ENCODE results near the gene JPH3.

Gene JPH3

GRCh38 chr16:87657621-87658192, 55.4 kb downstream of the JPH3 start:
- Mint-ChIP-seq H3K4me3 (no peak overlapping the region), H3K27ac (no peak overlapping the region), H3K4me1 (ENCODE audit: low read depth) (no peaks in the 10 kb centered on the region), H3K36me3 (ENCODE audit: low read depth) (no peaks in the 10 kb centered on the region), H3K27me3 (ENCODE audit: low read depth) (peaks cover 3% of the 10 kb centered on the region), H3K9me3 (no peaks in the 10 kb centered on the region)

- Mint-ChIP-seq H3K4me3 (no peak overlapping the region), H3K36me3 (ENCODE audit: low read depth) (no peaks in the 10 kb centered on the region), H3K9me3 (no peaks in the 10 kb centered on the region), H3K4me1 (ENCODE audit: low read depth) (no peaks in the 10 kb centered on the region), H3K27me3 (ENCODE audit: low read depth) (peaks cover 3% of the 10 kb centered on the region), H3K27ac (no peak overlapping the region)
Measured at GRCh38 chr16:87658564-87659225, 56.4 kb downstream of the JPH3 start.

- H3K4me3 Mint-ChIP-seq = no peak overlapping the region
- no peaks in the 10 kb centered on the region for H3K36me3 Mint-ChIP-seq (ENCODE audit: low read depth)
- no peaks in the 10 kb centered on the region for H3K9me3 Mint-ChIP-seq
- peaks cover 3% of the 10 kb centered on the region for H3K27me3 Mint-ChIP-seq (ENCODE audit: low read depth)
- H3K27ac Mint-ChIP-seq = peak overlapping the region; percentile 20
- no peaks in the 10 kb centered on the region for H3K4me1 Mint-ChIP-seq (ENCODE audit: low read depth)
Measured at GRCh38 chr16:87661561-87661960, 59.3 kb downstream of the JPH3 start.

- Mint-ChIP-seq H3K27me3 (ENCODE audit: low read depth) (peaks cover 3% of the 10 kb centered on the region), H3K4me1 (ENCODE audit: low read depth) (no peaks in the 10 kb centered on the region), H3K36me3 (ENCODE audit: low read depth) (no peaks in the 10 kb centered on the region), H3K4me3 (no peak overlapping the region), H3K9me3 (no peaks in the 10 kb centered on the region), H3K27ac (no peak overlapping the region)
Measured at GRCh38 chr16:87662254-87663204, 60.2 kb downstream of the JPH3 start.

- no peak overlapping the region for H3K27ac Mint-ChIP-seq
- H3K9me3 Mint-ChIP-seq = no peaks in the 10 kb centered on the region
- no peaks in the 10 kb centered on the region for H3K4me1 Mint-ChIP-seq (ENCODE audit: low read depth)
- H3K27me3 Mint-ChIP-seq (ENCODE audit: low read depth) = peaks cover 3% of the 10 kb centered on the region
- H3K4me3 Mint-ChIP-seq = no peak overlapping the region
- no peaks in the 10 kb centered on the region for H3K36me3 Mint-ChIP-seq (ENCODE audit: low read depth)
Measured at GRCh38 chr16:87664792-87665191, 62.5 kb downstream of the JPH3 start.

- no peaks in the 10 kb centered on the region for H3K9me3 Mint-ChIP-seq
- no peaks in the 10 kb centered on the region for H3K36me3 Mint-ChIP-seq (ENCODE audit: low read depth)
- H3K27me3 Mint-ChIP-seq (ENCODE audit: low read depth) = peaks cover 3% of the 10 kb centered on the region
- no peak overlapping the region for H3K27ac Mint-ChIP-seq
- no peaks in the 10 kb centered on the region for H3K4me1 Mint-ChIP-seq (ENCODE audit: low read depth)
- H3K4me3 Mint-ChIP-seq = no peak overlapping the region
Measured at GRCh38 chr16:87665193-87665592, 62.9 kb downstream of the JPH3 start.

- Mint-ChIP-seq H3K4me3 (no peak overlapping the region), H3K27me3 (ENCODE audit: low read depth) (no peaks in the 10 kb centered on the region), H3K4me1 (ENCODE audit: low read depth) (no peaks in the 10 kb centered on the region), H3K36me3 (ENCODE audit: low read depth) (no peaks in the 10 kb centered on the region), H3K9me3 (no peaks in the 10 kb centered on the region), H3K27ac (no peak overlapping the region)
Measured at GRCh38 chr16:87666919-87667318, 64.6 kb downstream of the JPH3 start.

- H3K9me3 Mint-ChIP-seq = no peaks in the 10 kb centered on the region
- no peaks in the 10 kb centered on the region for H3K36me3 Mint-ChIP-seq (ENCODE audit: low read depth)
- no peaks in the 10 kb centered on the region for H3K27me3 Mint-ChIP-seq (ENCODE audit: low read depth)
- H3K4me3 Mint-ChIP-seq = no peak overlapping the region
- no peaks in the 10 kb centered on the region for H3K4me1 Mint-ChIP-seq (ENCODE audit: low read depth)
- no peak overlapping the region for H3K27ac Mint-ChIP-seq
Measured at GRCh38 chr16:87667443-87667842, 65.1 kb downstream of the JPH3 start.

GRCh38 chr16:87667946-87668345, 65.6 kb downstream of the JPH3 start:
- no peaks in the 10 kb centered on the region for H3K9me3 Mint-ChIP-seq
- H3K27ac Mint-ChIP-seq = no peak overlapping the region
- no peaks in the 10 kb centered on the region for H3K27me3 Mint-ChIP-seq (ENCODE audit: low read depth)
- no peaks in the 10 kb centered on the region for H3K4me1 Mint-ChIP-seq (ENCODE audit: low read depth)
- H3K4me3 Mint-ChIP-seq = no peak overlapping the region
- H3K36me3 Mint-ChIP-seq (ENCODE audit: low read depth) = no peaks in the 10 kb centered on the region

GRCh38 chr16:87669672-87670071, 67.4 kb downstream of the JPH3 start:
- Mint-ChIP-seq H3K27ac (no peak overlapping the region), H3K27me3 (ENCODE audit: low read depth) (no peaks in the 10 kb centered on the region), H3K9me3 (no peaks in the 10 kb centered on the region), H3K4me3 (no peak overlapping the region), H3K36me3 (ENCODE audit: low read depth) (no peaks in the 10 kb centered on the region), H3K4me1 (ENCODE audit: low read depth) (peaks cover 2% of the 10 kb centered on the region)

- H3K27me3 Mint-ChIP-seq (ENCODE audit: low read depth) = no peaks in the 10 kb centered on the region
- H3K9me3 Mint-ChIP-seq = no peaks in the 10 kb centered on the region
- H3K4me3 Mint-ChIP-seq = no peak overlapping the region
- H3K27ac Mint-ChIP-seq = no peak overlapping the region
- H3K36me3 Mint-ChIP-seq (ENCODE audit: low read depth) = no peaks in the 10 kb centered on the region
- H3K4me1 Mint-ChIP-seq (ENCODE audit: low read depth) = peaks cover 2% of the 10 kb centered on the region
Measured at GRCh38 chr16:87671221-87671620, 68.9 kb downstream of the JPH3 start.

- H3K27me3 Mint-ChIP-seq (ENCODE audit: low read depth) = no peaks in the 10 kb centered on the region
- H3K9me3 Mint-ChIP-seq = no peaks in the 10 kb centered on the region
- no peaks in the 10 kb centered on the region for H3K36me3 Mint-ChIP-seq (ENCODE audit: low read depth)
- H3K4me3 Mint-ChIP-seq = no peak overlapping the region
- no peak overlapping the region for H3K27ac Mint-ChIP-seq
- H3K4me1 Mint-ChIP-seq (ENCODE audit: low read depth) = peaks cover 2% of the 10 kb centered on the region
Measured at GRCh38 chr16:87671715-87672270, 69.5 kb downstream of the JPH3 start.

GRCh38 chr16:87674419-87674818, 72.1 kb downstream of the JPH3 start:
- Mint-ChIP-seq H3K27ac (no peak overlapping the region), H3K4me3 (no peak overlapping the region), H3K27me3 (ENCODE audit: low read depth) (no peaks in the 10 kb centered on the region), H3K4me1 (ENCODE audit: low read depth) (peaks cover 2% of the 10 kb centered on the region), H3K36me3 (ENCODE audit: low read depth) (no peaks in the 10 kb centered on the region), H3K9me3 (no peaks in the 10 kb centered on the region)

GRCh38 chr16:87675111-87675719, 72.9 kb downstream of the JPH3 start:
- Mint-ChIP-seq H3K4me3 (no peak overlapping the region), H3K27me3 (ENCODE audit: low read depth) (no peaks in the 10 kb centered on the region), H3K4me1 (ENCODE audit: low read depth) (peaks cover 2% of the 10 kb centered on the region), H3K9me3 (no peaks in the 10 kb centered on the region), H3K27ac (no peak overlapping the region), H3K36me3 (ENCODE audit: low read depth) (no peaks in the 10 kb centered on the region)

Measured in T-helper 1 cell treated with Interleukin-12 subunit alpha and Interleukin-12 subunit beta and Interleukin-4 antibody, amounts not matched to agents 30 μg/mL and 1 μg/mL, for 36 hours (primary cell).